ENCODE data around the gene TRIM3. TPM values are rescaled to one million over a fixed set of nuclear protein-coding genes. Genes with fewer than 3 reads are reported as not detected.
A peak's percentile ranks its signal among the peaks of the same experiment; 100 is the strongest.

TRIM3 gene
- total and polyA plus RNA-seq, 2 of the 8 experiments (the other 6 are each of a cell fraction or from before 2014, with no cell fraction given), result 10.7 to 14.3 TPM

- Histone ChIP-seq H2BK20ac (ENCODE audit: low read length) (no peak overlapping the region), H4K8ac (ENCODE audit: extremely low read depth, insufficient read depth, low read length) (peak overlapping the region; percentile 3; the same call in 1 of the 2 replicates), H3K9me3 (ENCODE audit: insufficient read depth in 2 of 2, low read depth in 1 of 2, low read length in 1 of 2) (no peaks in the 10 kb centered on the region), H4K20me1 (replicated peaks in 1 of 2; ENCODE audit: control insufficient read depth in 1 of 2, insufficient read depth in 2 of 2, low read length in 2 of 2) (no peaks in the 10 kb centered on the region), H2BK5ac (ENCODE audit: low read depth, low read length) (no peak overlapping the region), H2BK12ac (ENCODE audit: low read depth, low read length) (no peak overlapping the region), H4K5ac (ENCODE audit: insufficient read length, low read depth, low read length) (no peak overlapping the region), H2AFZ (ENCODE audit: low read length) (no peak overlapping the region), H2AK5ac (ENCODE audit: low read depth, low read length) (no peak overlapping the region), H3K27me3 (replicated peaks in 1 of 4; ENCODE audit: control insufficient read depth in 3 of 4, extremely low read depth in 1 of 4, insufficient read depth in 3 of 4, low read length in 3 of 4) (no peaks in the 10 kb centered on the region), H4K91ac (replicated peaks; ENCODE audit: insufficient read length, low read length) (no peak overlapping the region), H3K79me1 (ENCODE audit: low read depth, low read length) (no peaks in the 10 kb centered on the region; the same call in 1 of the 2 replicates), H3K4me1 (replicated peaks in 1 of 4; ENCODE audit: control insufficient read depth in 3 of 4, insufficient read depth in 4 of 4, low read length in 3 of 4) (no peaks in the 10 kb centered on the region), H3K23ac (ENCODE audit: insufficient read length) (no peak overlapping the region), H3K4me2 (ENCODE audit: insufficient read depth in 1 of 2, low read depth in 2 of 2, low read length in 2 of 2) (no peak overlapping the region), H3K79me2 (ENCODE audit: control insufficient read depth in 1 of 2, insufficient read depth in 2 of 2, low read length in 2 of 2) (no peaks in the 10 kb centered on the region), H2BK120ac (replicated peaks; ENCODE audit: low read depth, low read length) (no peak overlapping the region), H3K27ac (ENCODE audit: low read depth, low read length) (no peak overlapping the region), H3K23me2 (ENCODE audit: low read depth, low read length) (no peaks in the 10 kb centered on the region; the same call in 1 of the 2 replicates), H3K56ac (replicated peaks; ENCODE audit: insufficient read length, low read depth, low read length) (no peak overlapping the region), H3K4me3 (ENCODE audit: extremely low read depth in 1 of 4, insufficient read depth in 2 of 4, low read depth in 3 of 4, low read length in 4 of 4) (no peak overlapping the region), H3K4ac (replicated peaks; ENCODE audit: insufficient read length, low read depth, low read length) (no peak overlapping the region), H2BK15ac (ENCODE audit: low read length) (no peak overlapping the region), H3K36me3 (ENCODE audit: control insufficient read depth in 2 of 4, insufficient read depth in 4 of 4, low read length in 3 of 4) (peaks cover 0 to 12% (median 3%) of the 10 kb centered on the region in 4 experiments; a peak in 2 of 8 replicates), H3K18ac (ENCODE audit: extremely low read depth, low read length) (no peak overlapping the region), H3K14ac (ENCODE audit: insufficient read length) (no peak overlapping the region), H3K9ac (replicated peaks in 1 of 4; ENCODE audit: extremely low read depth in 1 of 4, low read depth in 3 of 4, low read length in 3 of 4) (no peak overlapping the region)
- FAIRE-seq (no peak), DNase-seq (ENCODE audit: low read depth in 1 of 2, low spot score in 2 of 2) (no peak)
- POLR2A ChIA-PET (ENCODE audit: partially characterized antibody), result interaction anchor here (0.5 to 4.6 kb wide), 2 partner anchors 16 to 59 kb away, joined by 3 to 12 read pairs; partner anchors contain the start of gene TRIM3
- 92% methylated on average over 25 of the region's 26 CpGs; no CpG with 5 or more reads in 1 of the 2 experiments for WGBS, 2 experiments (ENCODE audit: extremely low coverage in 1 of 2, insufficient coverage in 1 of 2, insufficient read length in 1 of 2, insufficient replicate concordance in 2 of 2, low coverage in 1 of 2, low lambda C conversion rate in 2 of 2, missing lambda C conversion rate in 1 of 2)
- CTCF ChIA-PET (ENCODE audit: partially characterized antibody), result interaction anchor here (0.7 to 11.0 kb wide), 4 partner anchors 9 to 79 kb away, joined by 3 to 179 read pairs (median 8); partner anchors contain the start of gene HPX
- no peak for TF ChIP-seq JUN (IDR thresholded peaks at IDR 0.05; ENCODE audit: low read depth, low read length)
- no peak for TF ChIP-seq KDM1A (IDR thresholded peaks at IDR 0.05; ENCODE audit: borderline replicate concordance, low read length)
- no peak for TF ChIP-seq CBX8 (IDR thresholded peaks at IDR 0.05; ENCODE audit: borderline replicate concordance, low read depth, low read length)
These were observed 16.0 kb downstream of the TRIM3 start for GRCh38 chr11:6457581-6458320.

Measured in H1 (cell line).